NCI-H2171 (cell line): ENCODE data around the gene CKLF.
"Not testable (repeated sequence)": the region's sequence is repeated elsewhere in the genome, so short reads cannot be mapped to it uniquely, and the experiment has no call there.

Source experiments
- DNase-seq: peaks from one replicate; lab custom pipeline; 2025; lab: John Stamatoyannopoulos, UW

CKLF gene

GRCh38 chr16:66542396-66542795 lies 10.0 kb upstream of the CKLF start:
- DNase-seq, result no peak

- DNase-seq, result no peak
These were observed 8.8 kb upstream of the CKLF start for GRCh38 chr16:66543541-66543940.

GRCh38 chr16:66544016-66544757 lies 8.2 kb upstream of the CKLF start:
- DNase-seq, result no peak

GRCh38 chr16:66547101-66547989 lies 5.0 kb upstream of the CKLF start:
- DNase-seq, result no peak

- no peak for DNase-seq
These were observed 4.3 kb upstream of the CKLF start for GRCh38 chr16:66548068-66548467.

- DNase-seq, result no peak
These were observed 3.5 kb upstream of the CKLF start for GRCh38 chr16:66548868-66549267.

GRCh38 chr16:66549284-66550131 lies 2.9 kb upstream of the CKLF start, which contains the start of gene TK2:
TSS of gene TK2 (minus strand) at chr16:66550122. CDS start at chr16:66550061, 61 bp downstream.
- peak; percentile 44 for DNase-seq

- DNase-seq, result peak; percentile 14
These were observed 1.0 kb upstream of the CKLF start for GRCh38 chr16:66551348-66551759.

GRCh38 chr16:66551788-66552285 lies 539 bp upstream of the CKLF start:
- DNase-seq, result no peak

GRCh38 chr16:66553223-66553622 lies 847 bp downstream of the CKLF start:
- DNase-seq, result no peak

GRCh38 chr16:66554021-66554420 lies 1.6 kb downstream of the CKLF start:
- no peak for DNase-seq

GRCh38 chr16:66554495-66554894 lies 2.1 kb downstream of the CKLF start:
- no peak for DNase-seq

- DNase-seq, result no peak
These were observed 7.7 kb downstream of the CKLF start for GRCh38 chr16:66560107-66560506.

GRCh38 chr16:66561381-66562080 lies 9.2 kb downstream of the CKLF start:
- DNase-seq, result no peak

GRCh38 chr16:66562409-66562808 lies 10.0 kb downstream of the CKLF start:
- DNase-seq, result no peak

- no peak for DNase-seq
These were observed 10.6 kb downstream of the CKLF start for GRCh38 chr16:66562986-66563385.

GRCh38 chr16:66563574-66564334 lies 11.4 kb downstream of the CKLF start:
- DNase-seq, result no peak

GRCh38 chr16:66566051-66566901 lies 13.9 kb downstream of the CKLF start, which contains the start of gene CMTM1:
TSS of gene CMTM1 (plus strand) at chr16:66566439. CDS start at chr16:66566514, 75 bp downstream.
- DNase-seq, result no peak

GRCh38 chr16:66567270-66567669 lies 14.9 kb downstream of the CKLF start:
- DNase-seq, result not testable (repeated sequence)
